ENCODE data around the gene SPATS2L.

SPATS2L gene

GRCh38 chr2:200443916-200444315 lies 137.4 kb downstream of the SPATS2L start:
- DNase-seq (ENCODE audit: low spot score) = no peak

- no peak for DNase-seq (ENCODE audit: low spot score)
These were observed 138.0 kb downstream of the SPATS2L start for GRCh38 chr2:200444530-200444929.

DNA sequence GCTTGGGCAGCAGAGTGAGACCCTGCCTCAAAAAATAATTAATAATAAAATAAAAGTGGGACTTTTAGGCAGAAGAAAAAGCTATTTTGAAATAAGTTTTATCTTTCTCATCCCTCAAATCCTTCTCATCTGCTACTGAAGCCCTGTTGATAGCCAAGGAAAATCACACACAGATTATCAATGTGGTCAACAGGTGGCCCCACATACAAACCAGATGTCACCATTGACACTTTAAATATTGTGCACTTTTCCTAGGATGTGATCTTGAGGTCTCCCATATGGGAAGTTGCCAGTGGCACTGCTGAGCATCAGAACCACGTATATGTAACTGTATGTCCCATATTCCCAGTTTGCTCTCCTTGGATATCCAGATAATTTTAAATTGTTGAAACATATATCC lies 138.8 kb downstream of the SPATS2L start:
- no peak for DNase-seq (ENCODE audit: low spot score)

DNA sequence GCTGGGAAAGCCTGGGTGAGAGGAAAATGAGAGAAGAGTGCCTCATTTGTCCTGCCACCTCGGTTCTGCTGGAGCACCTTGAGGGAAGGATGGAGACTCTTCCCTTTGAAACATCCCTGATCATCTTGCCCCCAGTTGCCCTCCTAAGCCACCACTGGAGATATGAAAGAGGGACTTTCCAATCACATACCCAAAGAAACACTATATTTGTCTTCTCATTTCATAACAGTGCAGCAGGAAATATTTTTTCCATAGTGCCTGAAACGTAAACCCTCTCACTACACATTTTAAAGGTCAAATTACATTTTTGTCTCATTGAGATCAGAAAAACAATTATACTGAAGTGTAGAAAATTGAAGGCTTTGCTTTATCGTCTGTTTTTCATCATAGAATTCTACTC lies 140.1 kb downstream of the SPATS2L start:
- no peak for DNase-seq (ENCODE audit: low spot score)

- no peak for DNase-seq (ENCODE audit: low spot score)
These were observed 140.8 kb downstream of the SPATS2L start for GRCh38 chr2:200447139-200447855.

GRCh38 chr2:200448455-200448854 lies 142.0 kb downstream of the SPATS2L start:
- DNase-seq (ENCODE audit: low spot score) = no peak

- no peak for DNase-seq (ENCODE audit: low spot score)
These were observed 142.7 kb downstream of the SPATS2L start for GRCh38 chr2:200449149-200449548.

- DNase-seq (ENCODE audit: low spot score) = no peak
These were observed 143.8 kb downstream of the SPATS2L start for GRCh38 chr2:200450288-200450687.

- DNase-seq (ENCODE audit: low spot score) = no peak
These were observed 145.0 kb downstream of the SPATS2L start for GRCh38 chr2:200451511-200451910.

GRCh38 chr2:200452377-200452776 lies 145.9 kb downstream of the SPATS2L start:
- DNase-seq (ENCODE audit: low spot score) = no peak

- no peak for DNase-seq (ENCODE audit: low spot score)
These were observed 146.8 kb downstream of the SPATS2L start for GRCh38 chr2:200453142-200453852.

- DNase-seq (ENCODE audit: low spot score) = no peak
These were observed 147.5 kb downstream of the SPATS2L start for GRCh38 chr2:200453853-200454534.

GRCh38 chr2:200454927-200455801 lies 148.7 kb downstream of the SPATS2L start:
- no peak for DNase-seq (ENCODE audit: low spot score)

DNA sequence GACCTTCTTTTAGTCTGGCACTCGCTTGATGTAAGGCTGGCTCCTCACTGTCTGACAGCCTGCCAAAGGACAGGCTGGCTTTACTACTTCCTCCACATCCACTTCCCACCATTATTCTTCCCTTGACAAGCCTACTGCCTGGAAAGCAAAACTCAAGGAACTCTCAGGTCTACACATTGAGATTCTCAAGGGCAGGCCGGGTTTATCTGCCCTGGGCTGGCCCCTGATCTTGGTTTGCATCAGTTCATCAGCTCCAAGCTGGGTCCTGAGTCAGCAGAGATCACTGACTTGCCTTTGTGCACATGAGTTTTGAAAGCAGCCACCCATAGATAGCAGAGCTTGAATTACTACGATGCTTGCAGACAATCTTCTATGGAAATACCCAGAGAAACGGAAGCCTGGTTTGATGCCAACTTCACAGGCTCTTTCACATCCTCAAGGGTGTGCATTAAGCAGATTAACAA lies 149.5 kb downstream of the SPATS2L start:
- no peak for DNase-seq (ENCODE audit: low spot score)

GRCh38 chr2:200456567-200456966 lies 150.1 kb downstream of the SPATS2L start:
- no peak for DNase-seq (ENCODE audit: low spot score)

GRCh38 chr2:200459101-200459500 lies 152.6 kb downstream of the SPATS2L start:
- no peak for DNase-seq (ENCODE audit: low spot score)

- DNase-seq (ENCODE audit: low spot score) = no peak
These were observed 155.6 kb downstream of the SPATS2L start for GRCh38 chr2:200461846-200462710.

DNA sequence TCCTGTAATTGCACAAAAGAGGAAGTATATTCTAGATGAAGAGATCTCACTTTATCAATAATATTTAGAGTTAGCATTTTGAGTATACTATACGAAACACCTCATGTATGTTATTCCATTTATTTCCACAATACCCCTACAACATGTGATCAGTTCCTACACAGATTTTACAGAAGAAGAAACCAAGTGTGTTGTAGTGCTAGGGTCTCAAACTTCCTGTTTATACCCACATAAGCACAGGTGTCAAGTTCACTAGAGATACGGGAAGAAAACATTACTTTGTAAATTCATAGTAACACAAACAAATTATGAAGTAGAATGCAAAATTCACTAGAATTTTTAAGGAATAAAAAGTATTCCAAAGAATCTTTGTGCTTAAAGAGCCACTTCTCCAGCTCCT lies 157.0 kb downstream of the SPATS2L start:
- no peak for DNase-seq (ENCODE audit: low spot score)

- no peak for DNase-seq (ENCODE audit: low spot score)
These were observed 160.2 kb downstream of the SPATS2L start for GRCh38 chr2:200466425-200467418.

Data from putamen (tissue), 1 donor.